ENCODE measurements around the gene CC2D1A. TPM values are rescaled to one million over a fixed set of nuclear protein-coding genes. Genes with fewer than 3 reads are reported as not detected.

CC2D1A gene
- total and polyA plus RNA-seq, 4 donors = 19.3 to 39.5 (median 29.4) TPM

GRCh38 chr19:13964776-13965175, 58.8 kb downstream of the CC2D1A start:
- TF ChIP-seq CTCF (IDR thresholded peaks at IDR 0.05; ENCODE audit: control extremely low read depth, extremely low read depth) = no peak
- WGBS, 2 donors = 90 to 92% methylated on average over 5 of the region's 5 CpGs
- peaks cover 0 to 4% (median 0%) of the 10 kb centered on the region in 5 donors for H3K4me1 ChIP-seq (ENCODE audit: control insufficient read depth in 5 of 5, insufficient read depth in 5 of 5, low read length in 5 of 5)
- no peaks in the 10 kb centered on the region for H3K9me3 ChIP-seq (ENCODE audit: control insufficient read depth in 4 of 4, insufficient read depth in 3 of 4, low read length in 3 of 4)
- no peaks in the 10 kb centered on the region for H3K27me3 ChIP-seq (ENCODE audit: control insufficient read depth in 3 of 3, insufficient read depth in 3 of 3, low read length in 2 of 3)
- ATAC-seq (ENCODE audit: insufficient read depth, low FRiP score) = no peak
- no peak overlapping the region for H3K9ac ChIP-seq (ENCODE audit: insufficient read depth in 1 of 2, low read length in 2 of 2)
- peaks cover 5 to 80% (median 15%) of the 10 kb centered on the region in 4 donors for H3K36me3 ChIP-seq (ENCODE audit: control insufficient read depth in 4 of 4, insufficient read depth in 4 of 4, low read length in 4 of 4)
- DNase-seq = no peak
- no peak overlapping the region for H3K4me3 ChIP-seq
- H3K27ac ChIP-seq (ENCODE audit: low read depth in 1 of 2, low read length in 1 of 2) = no peak overlapping the region

- Histone ChIP-seq H3K36me3 (ENCODE audit: control insufficient read depth in 4 of 4, insufficient read depth in 4 of 4, low read length in 4 of 4) (peaks cover 6 to 77% (median 14%) of the 10 kb centered on the region in 4 donors), H3K27me3 (ENCODE audit: control insufficient read depth in 3 of 3, insufficient read depth in 3 of 3, low read length in 2 of 3) (no peaks in the 10 kb centered on the region), H3K9me3 (ENCODE audit: control insufficient read depth in 4 of 4, insufficient read depth in 3 of 4, low read length in 3 of 4) (no peaks in the 10 kb centered on the region), H3K9ac (ENCODE audit: insufficient read depth in 1 of 2, low read length in 2 of 2) (no peak overlapping the region), H3K4me1 (ENCODE audit: control insufficient read depth in 5 of 5, insufficient read depth in 5 of 5, low read length in 5 of 5) (peaks cover 0 to 4% (median 0%) of the 10 kb centered on the region in 5 donors), H3K4me3 (no peak overlapping the region), H3K27ac (ENCODE audit: low read depth in 1 of 2, low read length in 1 of 2) (no peak overlapping the region)
- no peak for TF ChIP-seq CTCF (IDR thresholded peaks at IDR 0.05; ENCODE audit: control extremely low read depth, extremely low read depth)
- DNase-seq (no peak), ATAC-seq (ENCODE audit: insufficient read depth, low FRiP score) (no peak)
- WGBS, 2 donors = 95 to 97% methylated on average over 24 of the region's 24 CpGs
These were observed 59.4 kb downstream of the CC2D1A start for GRCh38 chr19:13965377-13965896.

- no peak for TF ChIP-seq CTCF (IDR thresholded peaks at IDR 0.05; ENCODE audit: control extremely low read depth, extremely low read depth)
- ATAC-seq (ENCODE audit: insufficient read depth, low FRiP score) (no peak), DNase-seq (no peak)
- Histone ChIP-seq H3K9me3 (ENCODE audit: control insufficient read depth in 4 of 4, insufficient read depth in 3 of 4, low read length in 3 of 4) (no peaks in the 10 kb centered on the region), H3K27me3 (ENCODE audit: control insufficient read depth in 3 of 3, insufficient read depth in 3 of 3, low read length in 2 of 3) (no peaks in the 10 kb centered on the region), H3K4me3 (no peak overlapping the region), H3K27ac (ENCODE audit: low read depth in 1 of 2, low read length in 1 of 2) (no peak overlapping the region), H3K36me3 (ENCODE audit: control insufficient read depth in 4 of 4, insufficient read depth in 4 of 4, low read length in 4 of 4) (peaks cover 6 to 70% (median 14%) of the 10 kb centered on the region in 4 donors), H3K4me1 (ENCODE audit: control insufficient read depth in 5 of 5, insufficient read depth in 5 of 5, low read length in 5 of 5) (peaks cover 0 to 4% (median 0%) of the 10 kb centered on the region in 5 donors), H3K9ac (ENCODE audit: insufficient read depth in 1 of 2, low read length in 2 of 2) (no peak overlapping the region)
- WGBS, 2 donors = 95 to 96% methylated on average over 20 of the region's 20 CpGs
These were observed 60.1 kb downstream of the CC2D1A start for GRCh38 chr19:13965926-13966683.

Measured in lung (tissue), 12 donors.